ENCODE data around the gene HPF1. TPM values are rescaled to one million over a fixed set of nuclear protein-coding genes. Genes with fewer than 3 reads are reported as not detected.

The HPF1 gene
- total and polyA plus RNA-seq, 2 of the 13 experiments (the other 11 are each of a cell fraction or from before 2014, with no cell fraction given), result 5.1 to 14.8 TPM

DNA sequence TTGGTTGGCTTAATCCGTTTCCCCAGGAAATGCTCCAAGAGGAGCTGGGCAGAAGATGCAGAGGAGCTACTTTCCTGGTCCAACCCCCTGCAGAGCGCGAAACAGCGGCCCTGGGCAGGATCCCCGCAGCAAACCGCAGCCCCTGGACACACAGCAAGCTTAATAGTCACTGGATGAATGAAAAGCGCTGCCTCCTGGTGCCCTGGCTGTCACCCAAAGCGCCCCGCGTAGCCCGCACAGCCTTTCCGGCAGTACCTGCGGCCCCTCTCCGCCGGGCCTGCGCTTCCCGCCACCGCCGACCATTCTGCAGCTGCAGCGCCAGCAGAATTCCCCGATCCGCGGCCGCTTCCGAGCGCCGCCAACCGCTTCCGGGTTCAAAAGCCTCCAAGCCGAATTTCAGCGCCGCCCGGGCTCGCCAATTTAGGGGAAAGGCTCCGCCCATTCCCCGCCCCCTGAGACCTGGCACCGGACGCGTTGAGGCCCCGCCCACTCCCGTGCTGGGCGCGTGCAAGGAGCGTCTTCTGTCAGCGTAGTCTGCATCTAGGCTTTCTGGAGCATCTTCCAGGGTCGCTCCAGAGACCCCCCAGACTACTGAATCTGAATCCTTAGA, at the start of gene HPF1 (continued):
- TF ChIP-seq RERE (CRISPR knock-in tag; IDR thresholded peaks at IDR 0.05; ENCODE audit: low read depth) (no peak), SALL2 (CRISPR knock-in tag; IDR thresholded peaks at IDR 0.05) (0 out of 2 replicates have a peak, but pooled peaks have one; percentile 69), ZNF367 (CRISPR knock-in tag; IDR thresholded peaks at IDR 0.05; ENCODE audit: borderline replicate concordance) (no peak), MTF1 (CRISPR knock-in tag; IDR thresholded peaks at IDR 0.05) (no peak), ZNF44 (CRISPR knock-in tag; IDR thresholded peaks at IDR 0.05) (no peak), JARID2 (CRISPR knock-in tag; IDR thresholded peaks at IDR 0.05; ENCODE audit: insufficient replicate concordance) (no peak), RXRB (CRISPR knock-in tag; IDR thresholded peaks at IDR 0.05; ENCODE audit: borderline replicate concordance) (peak; percentile 45; the same call in 1 of the 2 replicates), YEATS4 (CRISPR knock-in tag; IDR thresholded peaks at IDR 0.05; ENCODE audit: borderline replicate concordance) (peak; percentile 87), ZNF451 (CRISPR knock-in tag; IDR thresholded peaks at IDR 0.05) (no peak), ZBTB37 (CRISPR knock-in tag; IDR thresholded peaks at IDR 0.05) (no peak), KLF13 (CRISPR knock-in tag; IDR thresholded peaks at IDR 0.05) (no peak), TCF12 (IDR thresholded peaks at IDR 0.05) (no peak), TCF12 (CRISPR knock-in tag; IDR thresholded peaks at IDR 0.05) (no peak), ZNF264 (CRISPR knock-in tag; IDR thresholded peaks at IDR 0.05) (no peak), ZNF646 (CRISPR knock-in tag; IDR thresholded peaks at IDR 0.05) (no peak), MLLT10 (CRISPR knock-in tag; IDR thresholded peaks at IDR 0.05) (no peak)
- TF ChIP-seq, protein P1, sequence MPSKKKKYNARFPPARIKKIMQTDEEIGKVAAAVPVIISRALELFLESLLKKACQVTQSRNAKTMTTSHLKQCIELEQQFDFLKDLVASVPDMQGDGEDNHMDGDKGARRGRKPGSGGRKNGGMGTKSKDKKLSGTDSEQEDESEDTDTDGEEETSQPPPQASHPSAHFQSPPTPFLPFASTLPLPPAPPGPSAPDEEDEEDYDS (CRISPR knock-in tag; IDR thresholded peaks at IDR 0.05), result peak; percentile 67

Data from HepG2 (cell line).